ENCODE measurements around the gene TBX4.
"Not testable (repeated sequence)": the region's sequence is repeated elsewhere in the genome, so short reads cannot be mapped to it uniquely, and the experiment has no call there.

The TBX4 gene

DNA sequence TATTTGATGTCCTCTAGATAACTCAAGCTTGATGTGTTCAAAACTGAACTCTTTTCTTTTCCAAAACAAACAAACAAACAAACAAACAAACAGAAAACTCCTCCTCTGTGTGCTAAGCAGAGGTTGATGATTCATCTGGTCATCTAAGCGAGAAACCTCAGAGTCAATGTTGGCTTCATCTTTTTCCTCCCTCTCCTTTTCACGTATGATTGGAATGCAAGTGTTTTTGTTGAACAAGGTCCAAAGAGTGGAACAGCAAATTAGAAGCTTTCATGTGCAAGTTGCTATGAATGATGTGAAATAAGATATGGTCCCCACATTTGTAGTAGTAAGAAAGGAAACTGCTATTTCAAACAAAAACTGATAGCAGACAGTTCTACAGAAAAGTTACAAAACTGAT, 52.5 kb downstream of the TBX4 start:
- H3K27ac ChIP-seq: no peak overlapping the region
- ChIA-PET POLR2A (ENCODE audit: low non-redundant PET) (no interaction called here), CTCF (interaction anchor here (0.7 kb wide), 1 partner anchor 12 kb away, joined by 3 read pairs; no protein-coding TSS in a partner anchor)
- DNase-seq (ENCODE audit: low spot score): no peak
- TF ChIP-seq, protein P1, sequence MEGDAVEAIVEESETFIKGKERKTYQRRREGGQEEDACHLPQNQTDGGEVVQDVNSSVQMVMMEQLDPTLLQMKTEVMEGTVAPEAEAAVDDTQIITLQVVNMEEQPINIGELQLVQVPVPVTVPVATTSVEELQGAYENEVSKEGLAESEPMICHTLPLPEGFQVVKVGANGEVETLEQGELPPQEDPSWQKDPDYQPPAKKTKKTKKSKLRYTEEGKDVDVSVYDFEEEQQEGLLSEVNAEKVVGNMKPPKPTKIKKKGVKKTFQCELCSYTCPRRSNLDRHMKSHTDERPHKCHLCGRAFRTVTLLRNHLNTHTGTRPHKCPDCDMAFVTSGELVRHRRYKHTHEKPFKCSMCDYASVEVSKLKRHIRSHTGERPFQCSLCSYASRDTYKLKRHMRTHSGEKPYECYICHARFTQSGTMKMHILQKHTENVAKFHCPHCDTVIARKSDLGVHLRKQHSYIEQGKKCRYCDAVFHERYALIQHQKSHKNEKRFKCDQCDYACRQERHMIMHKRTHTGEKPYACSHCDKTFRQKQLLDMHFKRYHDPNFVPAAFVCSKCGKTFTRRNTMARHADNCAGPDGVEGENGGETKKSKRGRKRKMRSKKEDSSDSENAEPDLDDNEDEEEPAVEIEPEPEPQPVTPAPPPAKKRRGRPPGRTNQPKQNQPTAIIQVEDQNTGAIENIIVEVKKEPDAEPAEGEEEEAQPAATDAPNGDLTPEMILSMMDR (conservative IDR thresholded peaks at IDR 0.05; ENCODE audit: low read depth): no peak

DNA sequence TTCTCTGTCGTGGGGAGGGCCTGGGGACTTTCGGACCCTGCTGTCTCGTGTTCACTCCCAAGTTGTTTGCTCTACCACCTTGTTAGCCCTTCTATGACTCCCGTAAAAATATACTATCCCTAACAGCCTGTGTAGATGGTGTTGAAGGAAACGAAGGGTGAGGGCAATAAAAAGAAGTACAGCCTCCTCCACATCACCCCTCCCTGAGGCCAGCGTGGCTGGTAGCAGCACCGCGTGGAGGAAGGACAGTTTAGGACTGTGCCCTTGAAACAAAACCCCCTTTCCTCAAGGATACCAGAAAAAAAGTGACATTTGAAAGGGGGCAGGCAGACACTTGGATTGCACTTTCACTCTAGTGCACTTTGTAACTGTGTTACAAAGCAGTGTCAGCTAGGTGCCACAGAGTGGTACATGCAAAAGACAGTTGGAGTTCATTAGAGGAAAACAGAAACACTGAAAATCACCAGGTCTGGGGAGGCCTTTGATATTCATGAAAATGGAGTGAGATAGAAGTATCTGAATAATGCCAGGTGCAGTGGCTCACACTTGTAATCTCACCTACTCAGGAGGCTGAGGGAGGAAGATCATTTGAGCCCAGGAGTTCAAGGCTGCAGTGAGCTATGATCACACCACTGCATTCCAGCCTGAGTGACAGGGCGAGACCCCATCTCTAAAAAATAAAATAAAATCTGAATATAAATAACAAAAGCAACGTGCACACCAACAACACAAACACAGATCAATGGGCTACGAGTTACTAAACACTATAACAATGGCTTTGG, 53.8 kb downstream of the TBX4 start:
- TF ChIP-seq, protein P1 (conservative IDR thresholded peaks at IDR 0.05; ENCODE audit: low read depth): no peak
- H3K27ac ChIP-seq: no peak overlapping the region
- CTCF ChIA-PET: no interaction called here
- POLR2A ChIA-PET (ENCODE audit: low non-redundant PET): no interaction called here
- DNase-seq (ENCODE audit: low spot score): no peak

DNA sequence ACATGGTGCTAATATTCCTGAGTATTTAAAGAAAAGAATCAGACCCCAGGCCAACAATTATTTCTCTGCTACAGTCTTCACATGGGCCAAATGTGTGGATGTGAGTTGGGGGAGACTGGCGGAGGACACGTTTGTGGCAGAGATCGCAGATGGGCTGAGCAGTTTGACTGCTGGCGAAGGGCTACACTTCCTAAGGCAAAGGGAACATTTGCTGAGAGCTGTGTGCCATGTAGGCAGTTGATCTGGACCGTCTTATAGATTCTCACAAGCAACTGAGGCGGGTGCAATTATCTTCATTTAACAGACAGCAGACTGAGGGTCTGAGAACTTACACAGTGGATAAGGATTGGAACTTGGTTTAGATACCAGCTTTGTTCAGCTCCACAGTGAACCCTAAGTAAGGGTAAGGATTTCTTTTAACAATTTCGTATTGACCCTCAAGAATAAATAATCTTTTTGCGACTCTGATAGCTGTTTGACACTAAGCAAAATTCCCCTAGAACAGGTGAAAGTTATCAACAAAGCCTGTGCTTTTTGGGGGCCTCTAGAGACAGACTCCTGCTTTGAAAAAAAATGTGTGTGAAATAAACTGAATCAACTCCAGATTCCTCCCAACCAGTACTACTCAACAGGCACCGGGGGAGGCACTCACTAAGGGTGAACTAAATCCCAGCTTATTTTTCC, 55.3 kb downstream of the TBX4 start:
- TF ChIP-seq, protein P1 (conservative IDR thresholded peaks at IDR 0.05; ENCODE audit: low read depth): no peak
- CTCF ChIA-PET: no interaction called here
- POLR2A ChIA-PET (ENCODE audit: low non-redundant PET): no interaction called here
- no peak for DNase-seq (ENCODE audit: low spot score)
- H3K27ac ChIP-seq: no peak overlapping the region

DNA sequence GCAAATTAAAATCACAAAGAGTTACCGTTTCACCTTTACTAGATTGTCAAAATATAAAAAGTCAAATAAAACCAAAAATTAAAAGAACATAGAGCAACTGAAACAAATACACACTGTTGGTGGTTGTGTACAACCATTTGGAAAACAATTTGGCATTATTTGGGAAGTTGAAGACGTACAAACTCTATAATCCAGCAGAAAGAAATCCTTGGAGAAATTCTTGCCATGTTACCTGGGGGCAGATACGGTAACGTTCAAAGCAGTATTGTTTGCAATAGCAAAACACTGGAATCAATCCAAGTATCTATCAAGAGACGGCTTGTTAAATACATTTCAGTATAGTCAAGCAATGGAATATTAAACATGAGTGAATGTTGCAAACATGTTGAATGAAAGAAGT, 56.7 kb downstream of the TBX4 start:
- TF ChIP-seq, protein P1 (conservative IDR thresholded peaks at IDR 0.05; ENCODE audit: low read depth): no peak
- ChIA-PET POLR2A (ENCODE audit: low non-redundant PET) (no interaction called here), CTCF (no interaction called here)
- no peak overlapping the region for H3K27ac ChIP-seq
- DNase-seq (ENCODE audit: low spot score): no peak

DNA sequence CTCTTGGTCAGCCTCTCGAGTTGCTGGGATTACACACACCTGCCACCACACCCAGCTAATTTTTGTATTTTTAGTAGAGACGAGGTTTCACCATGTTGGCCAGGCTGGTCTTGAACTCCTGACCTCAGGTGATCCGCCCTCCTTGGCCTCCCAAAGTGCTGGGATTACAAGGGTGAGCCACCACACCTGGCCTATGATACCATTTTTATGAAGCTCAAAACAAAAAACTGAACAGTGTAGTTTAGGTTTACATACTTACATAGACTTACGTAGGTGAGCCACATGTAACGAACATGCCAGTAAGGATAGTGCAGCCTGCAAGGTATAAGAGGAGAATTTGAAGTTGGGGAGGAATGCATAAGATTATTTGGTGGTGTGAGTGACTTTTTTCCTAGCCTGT, 57.2 kb downstream of the TBX4 start:
- POLR2A ChIA-PET (ENCODE audit: low non-redundant PET); DNase-seq (ENCODE audit: low spot score); CTCF ChIA-PET; H3K27ac ChIP-seq: not testable (repeated sequence)

DNA sequence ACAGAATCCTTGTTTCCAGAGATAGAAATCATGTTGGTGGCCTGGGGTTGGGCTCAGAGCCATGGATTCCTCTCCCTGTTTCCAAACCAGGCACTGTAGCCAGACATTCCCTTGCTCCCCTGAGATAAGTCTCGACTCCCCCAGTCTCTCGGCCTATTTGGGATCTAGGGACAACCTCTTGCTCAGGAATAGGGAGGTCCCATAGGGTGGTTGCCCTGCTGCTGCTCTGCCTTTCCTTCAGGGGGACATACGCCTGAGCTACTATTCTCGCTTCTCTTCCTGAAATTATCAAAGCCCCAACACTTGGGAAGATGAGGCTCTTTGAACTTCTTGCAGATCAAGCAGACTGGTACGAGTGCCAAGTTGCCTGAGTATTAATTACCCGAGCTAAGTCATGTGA, 58.0 kb downstream of the TBX4 start:
- ChIA-PET CTCF (no interaction called here), POLR2A (ENCODE audit: low non-redundant PET) (no interaction called here)
- DNase-seq (ENCODE audit: low spot score): no peak
- no peak overlapping the region for H3K27ac ChIP-seq
- TF ChIP-seq, protein P1 (conservative IDR thresholded peaks at IDR 0.05; ENCODE audit: low read depth): no peak

DNA sequence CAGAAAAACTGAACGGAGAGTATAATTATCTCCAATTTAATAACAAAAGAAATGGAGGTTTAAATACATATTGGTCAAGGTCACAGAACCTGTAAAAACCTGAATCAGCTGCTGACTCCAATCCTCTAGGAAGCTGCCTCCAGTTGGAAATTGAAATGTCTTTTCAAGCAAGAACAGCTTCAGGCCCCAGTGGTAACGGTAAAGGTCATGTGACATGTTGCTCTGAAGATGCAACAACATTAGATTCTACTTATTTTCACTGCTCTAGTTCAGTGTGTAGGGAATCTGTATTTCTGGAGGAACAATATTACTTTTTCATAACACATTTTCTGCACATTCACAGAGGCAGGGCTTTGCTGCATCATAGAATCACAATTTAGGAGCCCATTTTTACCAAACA, 58.8 kb downstream of the TBX4 start:
- TF ChIP-seq, protein P1 (conservative IDR thresholded peaks at IDR 0.05; ENCODE audit: low read depth): no peak
- POLR2A ChIA-PET (ENCODE audit: low non-redundant PET): no interaction called here
- no peak for DNase-seq (ENCODE audit: low spot score)
- H3K27ac ChIP-seq: no peak overlapping the region
- CTCF ChIA-PET: interaction anchor here (0.6 kb wide), 1 partner anchor 25 kb away, joined by 4 read pairs; no protein-coding TSS in a partner anchor
